ENCODE results near the gene TFDP2.

Gene TFDP2

GRCh38 chr3:142072816-142073215 lies 76.5 kb downstream of the TFDP2 start:
- no peak for DNase-seq (ENCODE audit: low spot score)

- no peak for DNase-seq (ENCODE audit: low spot score)
These were observed 83.4 kb downstream of the TFDP2 start for GRCh38 chr3:142065932-142066331.

- DNase-seq (ENCODE audit: low spot score): no peak
These were observed 84.0 kb downstream of the TFDP2 start for GRCh38 chr3:142065344-142065743.

- DNase-seq (ENCODE audit: low spot score): no peak
These were observed 84.9 kb downstream of the TFDP2 start for GRCh38 chr3:142064454-142064853.

GRCh38 chr3:142057331-142057725 lies 92.0 kb downstream of the TFDP2 start:
- no peak for DNase-seq (ENCODE audit: low spot score)

- no peak for DNase-seq (ENCODE audit: low spot score)
These were observed 92.6 kb downstream of the TFDP2 start for GRCh38 chr3:142056656-142057330.

GRCh38 chr3:142053835-142054234 lies 95.5 kb downstream of the TFDP2 start:
- no peak for DNase-seq (ENCODE audit: low spot score)

- DNase-seq (ENCODE audit: low spot score): no peak
These were observed 96.1 kb downstream of the TFDP2 start for GRCh38 chr3:142053244-142053643.

- DNase-seq (ENCODE audit: low spot score): no peak
These were observed 98.0 kb downstream of the TFDP2 start for GRCh38 chr3:142051351-142051750.

- DNase-seq (ENCODE audit: low spot score): no peak
These were observed 102.3 kb downstream of the TFDP2 start for GRCh38 chr3:142047021-142047369.

- DNase-seq (ENCODE audit: low spot score): no peak
These were observed 102.9 kb downstream of the TFDP2 start for GRCh38 chr3:142046320-142047020.

- no peak for DNase-seq (ENCODE audit: low spot score)
These were observed 108.3 kb downstream of the TFDP2 start for GRCh38 chr3:142040941-142041491.

GRCh38 chr3:142035308-142035922 lies 113.9 kb downstream of the TFDP2 start:
- DNase-seq (ENCODE audit: low spot score): no peak

- DNase-seq (ENCODE audit: low spot score): no peak
These were observed 116.1 kb downstream of the TFDP2 start for GRCh38 chr3:142033292-142033691.

GRCh38 chr3:142031575-142031974 lies 117.8 kb downstream of the TFDP2 start:
- no peak for DNase-seq (ENCODE audit: low spot score)

GRCh38 chr3:142029791-142030190 lies 119.6 kb downstream of the TFDP2 start:
- no peak for DNase-seq (ENCODE audit: low spot score)

GRCh38 chr3:142029052-142029642 lies 120.2 kb downstream of the TFDP2 start:
- DNase-seq (ENCODE audit: low spot score): no peak

- no peak for DNase-seq (ENCODE audit: low spot score)
These were observed 121.0 kb downstream of the TFDP2 start for GRCh38 chr3:142028243-142028777.

- DNase-seq (ENCODE audit: low spot score): no peak
These were observed 121.6 kb downstream of the TFDP2 start for GRCh38 chr3:142027735-142028134.

- no peak for DNase-seq (ENCODE audit: low spot score)
These were observed 122.0 kb downstream of the TFDP2 start for GRCh38 chr3:142027300-142027699.

- no peak for DNase-seq (ENCODE audit: low spot score)
These were observed 123.0 kb downstream of the TFDP2 start for GRCh38 chr3:142026333-142026732.

GRCh38 chr3:142022381-142022780 lies 127.0 kb downstream of the TFDP2 start:
- DNase-seq (ENCODE audit: low spot score): no peak

Measured in D341Med (cell line).